Measurements from ENCODE around the gene EVA1A.

GRCh38 chr2:75595541-75596395, 35.0 kb upstream of the EVA1A start:
- no peak for TF ChIP-seq CTCF (conservative IDR thresholded peaks at IDR 0.05; ENCODE audit: low read depth in 2 of 2)
- TF ChIP-seq POLR2AphosphoS5 (IDR thresholded peaks at IDR 0.05; ENCODE audit: low read depth) = no peak
- TF ChIP-seq EZH2 (IDR thresholded peaks at IDR 0.05; ENCODE audit: low read depth, unreplicated experiment) = no peak
- TF ChIP-seq CREB1 (CRISPR knock-in tag; IDR thresholded peaks at IDR 0.05; ENCODE audit: low read depth) = no peak
- TF ChIP-seq ZNF114 (CRISPR knock-in tag; IDR thresholded peaks at IDR 0.05) = no peak
- TF ChIP-seq REST (IDR thresholded peaks at IDR 0.05; ENCODE audit: unreplicated experiment) = no peak
- no peak for TF ChIP-seq JUNB (IDR thresholded peaks at IDR 0.05; ENCODE audit: unreplicated experiment)
- no peak for TF ChIP-seq ZNF331 (CRISPR knock-in tag; IDR thresholded peaks at IDR 0.05; ENCODE audit: low read depth)
- no peak for TF ChIP-seq EZH2phosphoT487 (IDR thresholded peaks at IDR 0.05; ENCODE audit: unreplicated experiment)
- TF ChIP-seq ETS1 (IDR thresholded peaks at IDR 0.05) = no peak
- TF ChIP-seq ZNF462 (CRISPR knock-in tag; IDR thresholded peaks at IDR 0.05) = no peak
- TF ChIP-seq STAT1 (IDR thresholded peaks at IDR 0.05; ENCODE audit: unreplicated experiment) = no peak
- no peak for TF ChIP-seq NANOG (IDR thresholded peaks at IDR 0.05; ENCODE audit: borderline replicate concordance)
